ENCODE data around the gene CD59. TPM values are rescaled to one million over a fixed set of nuclear protein-coding genes. Genes with fewer than 3 reads are reported as not detected.

Gene CD59
- total RNA-seq, 4 donors from 2014 or later, result 476 to 717 (median 695) TPM

DNA sequence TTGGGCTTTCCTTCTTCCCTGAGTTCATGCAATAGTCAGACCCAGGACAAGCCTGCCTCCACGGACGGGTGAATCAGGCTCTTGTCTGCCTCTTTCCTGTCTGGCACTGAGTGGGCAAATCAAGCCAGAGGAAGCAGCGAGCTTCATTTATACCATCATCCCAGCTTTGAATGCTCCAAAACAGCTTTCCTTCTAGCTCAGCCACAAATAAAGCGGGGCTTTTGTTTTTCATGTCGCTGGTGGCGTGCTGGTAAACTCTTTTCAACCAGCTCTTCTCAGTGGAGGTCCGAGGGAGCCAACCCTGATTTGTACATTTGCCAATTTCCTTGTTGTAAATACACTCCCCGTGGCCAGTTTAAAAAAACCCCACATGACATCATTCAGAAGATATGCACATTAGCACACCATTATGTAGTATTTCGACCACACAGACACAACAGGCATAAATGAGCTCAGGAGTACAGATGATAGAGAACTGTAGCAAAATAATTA lies 44.2 kb downstream of the CD59 start:
- Histone ChIP-seq H3K9me3 (no peaks in the 10 kb centered on the region), H3K27ac (peak overlapping the region; percentile 62 to 84 (median 80)), H3K36me3 (no peaks in the 10 kb centered on the region), H3K4me1 (peaks cover 32 to 64% of the 10 kb centered on the region in 2 donors), H3K27me3 (no peaks in the 10 kb centered on the region), H3K4me3 (peak overlapping the region in 2 of 4 donors; percentile 10 to 11)
- ATAC-seq (peak; percentile 48), DNase-seq (peak in 1 of 2 donors; percentile 65)
- TF ChIP-seq, protein P1, sequence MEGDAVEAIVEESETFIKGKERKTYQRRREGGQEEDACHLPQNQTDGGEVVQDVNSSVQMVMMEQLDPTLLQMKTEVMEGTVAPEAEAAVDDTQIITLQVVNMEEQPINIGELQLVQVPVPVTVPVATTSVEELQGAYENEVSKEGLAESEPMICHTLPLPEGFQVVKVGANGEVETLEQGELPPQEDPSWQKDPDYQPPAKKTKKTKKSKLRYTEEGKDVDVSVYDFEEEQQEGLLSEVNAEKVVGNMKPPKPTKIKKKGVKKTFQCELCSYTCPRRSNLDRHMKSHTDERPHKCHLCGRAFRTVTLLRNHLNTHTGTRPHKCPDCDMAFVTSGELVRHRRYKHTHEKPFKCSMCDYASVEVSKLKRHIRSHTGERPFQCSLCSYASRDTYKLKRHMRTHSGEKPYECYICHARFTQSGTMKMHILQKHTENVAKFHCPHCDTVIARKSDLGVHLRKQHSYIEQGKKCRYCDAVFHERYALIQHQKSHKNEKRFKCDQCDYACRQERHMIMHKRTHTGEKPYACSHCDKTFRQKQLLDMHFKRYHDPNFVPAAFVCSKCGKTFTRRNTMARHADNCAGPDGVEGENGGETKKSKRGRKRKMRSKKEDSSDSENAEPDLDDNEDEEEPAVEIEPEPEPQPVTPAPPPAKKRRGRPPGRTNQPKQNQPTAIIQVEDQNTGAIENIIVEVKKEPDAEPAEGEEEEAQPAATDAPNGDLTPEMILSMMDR (IDR thresholded peaks at IDR 0.05 in 4 of 5, conservative IDR thresholded peaks at IDR 0.05 in 1 of 5), result no peak
- peak in 1 of 2 donors; percentile 22 for TF ChIP-seq POLR2A (IDR thresholded peaks at IDR 0.05)
- intact Hi-C loops (cut with DNase I; ENCODE audit: low total_unique reads) (loop anchor here (5.0 to 10.0 kb wide), 2 partner anchors 530 to 727 kb away; partner anchors contain the start of gene CSTF3), in situ Hi-C loops (cut with MboI; ENCODE audit: low sequenced_read_pairs in 4 of 4) (loop anchor here in 1 of 4 donors (25.0 kb wide), 2 partner anchors 430 to 530 kb away; partner anchors contain the start of genes CSTF3 and HIPK3)

DNA sequence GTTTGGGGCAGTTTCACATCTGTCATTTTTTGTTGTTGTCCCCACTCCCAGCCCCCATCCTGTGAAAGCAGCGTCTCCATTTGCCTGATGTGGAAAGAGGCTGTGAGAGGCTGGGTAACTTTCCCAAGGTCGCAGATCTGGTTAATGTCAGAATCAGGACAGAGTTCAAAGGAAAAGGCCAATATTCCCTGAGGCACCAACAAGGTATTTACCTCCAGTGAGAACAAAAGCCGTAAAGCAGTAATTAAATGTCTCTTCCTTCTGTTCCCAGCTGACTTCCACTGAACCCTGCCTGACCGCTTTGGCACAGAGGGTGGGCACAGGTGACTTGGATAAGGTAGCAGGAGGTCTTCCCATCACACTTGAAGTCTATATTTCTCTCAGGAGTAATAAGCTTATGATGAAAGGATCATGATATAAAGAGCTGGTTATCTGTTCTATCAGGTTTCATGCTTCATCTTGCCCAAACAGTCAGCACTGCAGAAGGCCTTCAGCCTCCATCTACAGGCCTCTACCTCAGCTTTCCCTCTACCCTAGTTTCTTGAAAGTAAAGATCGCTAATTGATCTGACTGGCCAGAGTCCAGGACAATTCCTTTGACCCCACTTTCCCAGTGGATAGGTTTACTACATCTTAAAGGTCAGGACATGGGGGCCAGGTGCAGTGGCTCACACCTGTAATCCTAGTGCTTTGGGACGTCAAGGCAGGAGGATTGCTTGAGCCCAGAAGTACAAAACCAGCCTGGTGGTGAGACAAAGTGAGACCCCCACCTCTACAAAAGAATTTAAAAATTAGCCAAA lies 45.0 kb downstream of the CD59 start:
- DNase-seq, result no peak
- Histone ChIP-seq H3K36me3 (no peaks in the 10 kb centered on the region), H3K27ac (peak overlapping the region; percentile 62 to 84 (median 80)), H3K4me1 (peaks cover 32 to 60% of the 10 kb centered on the region in 2 donors), H3K9me3 (no peaks in the 10 kb centered on the region), H3K4me3 (no peak overlapping the region), H3K27me3 (no peaks in the 10 kb centered on the region)
- no peak for TF ChIP-seq POLR2A (IDR thresholded peaks at IDR 0.05)
- TF ChIP-seq, protein P1 (IDR thresholded peaks at IDR 0.05 in 4 of 5, conservative IDR thresholded peaks at IDR 0.05 in 1 of 5), result no peak
- ATAC-seq, result peak; percentile 9 to 13
- in situ Hi-C loops (cut with MboI; ENCODE audit: low sequenced_read_pairs in 4 of 4), result loop anchor here in 1 of 4 donors (25.0 kb wide), 2 partner anchors 429 to 529 kb away; partner anchors contain the start of genes CSTF3 and HIPK3
- intact Hi-C loops (cut with DNase I; ENCODE audit: low total_unique reads), result loop anchor here (5.0 to 10.0 kb wide), 2 partner anchors 529 to 726 kb away; partner anchors contain the start of gene CSTF3

DNA sequence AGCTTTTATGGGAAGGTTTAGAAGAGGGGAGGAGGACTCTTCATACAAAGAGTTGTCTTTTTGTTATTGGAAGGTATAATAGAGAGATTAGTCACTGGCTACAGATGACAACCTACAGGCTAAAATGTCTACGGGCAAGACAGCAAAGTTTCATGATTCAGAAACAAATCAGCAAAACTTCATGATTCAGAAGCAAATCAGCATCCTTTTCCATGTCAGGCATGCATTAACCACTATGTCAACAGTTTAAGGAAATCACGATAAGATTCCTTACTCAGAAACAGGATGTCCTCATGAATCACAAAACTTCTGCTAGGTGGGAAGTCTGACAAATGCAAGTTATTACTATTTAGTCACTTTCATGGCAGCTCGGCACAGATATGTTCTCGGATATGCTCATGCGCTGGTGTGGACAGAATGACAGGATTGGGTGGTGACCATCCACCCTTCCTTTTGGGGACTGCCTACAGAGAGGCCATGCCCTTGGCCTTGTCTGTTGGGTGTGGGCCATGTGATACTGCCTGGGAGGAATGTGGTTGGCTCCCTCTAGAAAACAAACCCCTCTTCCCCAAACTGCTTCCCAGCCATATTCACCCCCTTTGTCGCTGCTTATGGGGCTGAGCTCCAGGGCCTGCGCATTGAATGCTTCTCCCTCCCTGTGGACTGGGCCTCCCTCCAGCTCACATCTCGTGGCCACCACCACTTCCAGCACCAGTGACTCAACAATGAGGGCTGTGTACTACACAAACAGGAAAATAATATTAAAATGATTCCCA lies 45.7 kb downstream of the CD59 start:
- in situ Hi-C loops (cut with MboI; ENCODE audit: low sequenced_read_pairs in 4 of 4) (loop anchor here in 1 of 4 donors (25.0 kb wide), 2 partner anchors 428 to 528 kb away; partner anchors contain the start of genes CSTF3 and HIPK3), intact Hi-C loops (cut with DNase I; ENCODE audit: low total_unique reads) (loop anchor here (5.0 to 10.0 kb wide), 2 partner anchors 528 to 726 kb away; partner anchors contain the start of gene CSTF3)
- Histone ChIP-seq H3K9me3 (no peaks in the 10 kb centered on the region), H3K4me3 (no peak overlapping the region), H3K36me3 (no peaks in the 10 kb centered on the region), H3K4me1 (peaks cover 31 to 52% of the 10 kb centered on the region in 2 donors), H3K27me3 (no peaks in the 10 kb centered on the region), H3K27ac (peak overlapping the region; percentile 62 to 84 (median 80))
- DNase-seq (peak in 1 of 2 donors; percentile 70), ATAC-seq (peak; percentile 45 to 47)
- TF ChIP-seq, protein P1 (IDR thresholded peaks at IDR 0.05 in 4 of 5, conservative IDR thresholded peaks at IDR 0.05 in 1 of 5), result no peak
- TF ChIP-seq POLR2A (IDR thresholded peaks at IDR 0.05), result peak in 1 of 2 donors; percentile 26

DNA sequence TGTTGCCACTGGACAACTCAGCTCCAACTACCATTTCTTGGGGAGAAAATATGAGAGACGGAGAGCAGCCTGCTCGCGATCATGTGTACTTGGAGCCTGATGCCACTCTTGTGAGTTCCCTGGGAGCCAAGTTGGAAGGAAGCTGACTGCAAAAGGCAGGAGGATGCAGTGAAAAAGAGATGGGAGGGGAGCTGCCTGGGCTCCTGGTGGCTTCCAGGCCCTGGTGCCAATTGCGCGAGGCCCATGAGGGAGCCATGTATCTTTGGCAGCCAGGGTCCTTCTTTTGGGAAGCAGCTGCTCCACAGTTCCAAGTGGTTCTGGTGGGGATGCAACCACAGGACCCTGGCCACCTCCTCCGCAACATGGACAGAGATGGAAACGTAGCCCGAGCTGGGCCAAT lies 46.7 kb downstream of the CD59 start:
- DNase-seq, result no peak
- TF ChIP-seq, protein P1 (IDR thresholded peaks at IDR 0.05 in 4 of 5, conservative IDR thresholded peaks at IDR 0.05 in 1 of 5), result no peak
- no peak for TF ChIP-seq POLR2A (IDR thresholded peaks at IDR 0.05)
- no peaks in the 10 kb centered on the region for H3K27me3 ChIP-seq
- H3K36me3 ChIP-seq, result no peaks in the 10 kb centered on the region
- H3K4me3 ChIP-seq, result no peak overlapping the region
- peak overlapping the region; percentile 62 to 84 (median 80) for H3K27ac ChIP-seq
- H3K9me3 ChIP-seq, result no peaks in the 10 kb centered on the region
- intact Hi-C loops (cut with DNase I; ENCODE audit: low total_unique reads) (loop anchor here (2.0 kb wide), 2 partner anchors 147 to 327 kb away; no protein-coding TSS in a partner anchor), in situ Hi-C loops (cut with MboI; ENCODE audit: low sequenced_read_pairs in 4 of 4) (loop anchor here (5.0 to 25.0 kb wide), 4 partner anchors 325 to 527 kb away; partner anchors contain the start of genes CSTF3 (in 1 of the 4) and HIPK3 (in 1 of the 4))
- no peak for ATAC-seq
- peaks cover 21 to 43% of the 10 kb centered on the region in 2 donors for H3K4me1 ChIP-seq
